Parathyroid adenoma (tissue), 2 donors: ENCODE data around the gene TXN2.
"Not testable (repeated sequence)": the region's sequence is repeated elsewhere in the genome, so short reads cannot be mapped to it uniquely, and the experiment has no call there.

Source experiments
- H2AFZ ChIP-seq: fragments of 300-600 bp; sonication (generic); one replicate; pipeline ENCODE4 v1.7.0; 2017; ENCODE audit warnings: antibody characterized with exemption, mild to moderate bottlenecking
- H3K27ac ChIP-seq: fragments of 300-600 bp; sonication (generic); one replicate; pipeline ENCODE4 v1.7.0; 2017
- H3K27me3 ChIP-seq: fragments of 300-600 bp; sonication (generic); one replicate; pipeline ENCODE4 v1.7.0; 2017; ENCODE audit warnings: low read length; ENCODE audit not compliant: control insufficient read depth, insufficient read depth
- H3K36me3 ChIP-seq: fragments of 300-600 bp; sonication (generic); one replicate; pipeline ENCODE4 v1.7.0; 2017; ENCODE audit warnings: low read length; ENCODE audit not compliant: control insufficient read depth, insufficient read depth
- H3K4me1 ChIP-seq: fragments of 300-600 bp; sonication (generic); one replicate; pipeline ENCODE4 v1.7.0; 2017; ENCODE audit warnings: control low read depth
- H3K4me2 ChIP-seq: fragments of 300-600 bp; sonication (generic); one replicate; pipeline ENCODE4 v1.7.0; 2017; ENCODE audit warnings: low read length
- H3K4me3 ChIP-seq: fragments of 300-600 bp; sonication (generic); one replicate; pipeline ENCODE4 v1.7.0; 2017; ENCODE audit warnings: low read depth, low read length
- H3K79me2 ChIP-seq: fragments of 300-600 bp; sonication (generic); one replicate; pipeline ENCODE4 v1.7.0; 2017; ENCODE audit warnings: control low read depth
- H3K9ac ChIP-seq: fragments of 300-600 bp; sonication (generic); one replicate; pipeline ENCODE4 v1.7.0; 2017; ENCODE audit warnings: mild to moderate bottlenecking
- H3K9me3 ChIP-seq: fragments of 300-600 bp; sonication (generic); one replicate; pipeline ENCODE4 v1.7.0; 2017; ENCODE audit warnings: low read length; ENCODE audit not compliant: control insufficient read depth
- TF ChIP-seq, protein P1 (sequence below): fragments of 300-600 bp; sonication (generic); IDR thresholded peaks from one replicate; pipeline ENCODE4 v1.7.0; 2017; ENCODE audit warnings: antibody characterized with exemption, mild to moderate bottlenecking
- donor health status: primary hyperparathyroidism.

TXN2 gene

GRCh38 chr22:36454916-36455570 is 26.4 kb downstream of the TXN2 start:
- Histone ChIP-seq H3K4me3 (peak overlapping the region; percentile 59), H3K9me3 (no peaks in the 10 kb centered on the region), H3K4me1 (peaks cover 7% of the 10 kb centered on the region), H3K27me3 (no peaks in the 10 kb centered on the region), H3K9ac (no peak overlapping the region), H3K36me3 (no peaks in the 10 kb centered on the region), H3K79me2 (no peaks in the 10 kb centered on the region), H3K27ac (peak overlapping the region; percentile 81), H3K4me2 (peak overlapping the region; percentile 75), H2AFZ (peak overlapping the region; percentile 77)
- TF ChIP-seq, protein P1, sequence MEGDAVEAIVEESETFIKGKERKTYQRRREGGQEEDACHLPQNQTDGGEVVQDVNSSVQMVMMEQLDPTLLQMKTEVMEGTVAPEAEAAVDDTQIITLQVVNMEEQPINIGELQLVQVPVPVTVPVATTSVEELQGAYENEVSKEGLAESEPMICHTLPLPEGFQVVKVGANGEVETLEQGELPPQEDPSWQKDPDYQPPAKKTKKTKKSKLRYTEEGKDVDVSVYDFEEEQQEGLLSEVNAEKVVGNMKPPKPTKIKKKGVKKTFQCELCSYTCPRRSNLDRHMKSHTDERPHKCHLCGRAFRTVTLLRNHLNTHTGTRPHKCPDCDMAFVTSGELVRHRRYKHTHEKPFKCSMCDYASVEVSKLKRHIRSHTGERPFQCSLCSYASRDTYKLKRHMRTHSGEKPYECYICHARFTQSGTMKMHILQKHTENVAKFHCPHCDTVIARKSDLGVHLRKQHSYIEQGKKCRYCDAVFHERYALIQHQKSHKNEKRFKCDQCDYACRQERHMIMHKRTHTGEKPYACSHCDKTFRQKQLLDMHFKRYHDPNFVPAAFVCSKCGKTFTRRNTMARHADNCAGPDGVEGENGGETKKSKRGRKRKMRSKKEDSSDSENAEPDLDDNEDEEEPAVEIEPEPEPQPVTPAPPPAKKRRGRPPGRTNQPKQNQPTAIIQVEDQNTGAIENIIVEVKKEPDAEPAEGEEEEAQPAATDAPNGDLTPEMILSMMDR, result no peak

GRCh38 chr22:36453855-36454378 is 27.5 kb downstream of the TXN2 start:
- TF ChIP-seq, protein P1, result no peak
- H3K4me3 ChIP-seq, result no peak overlapping the region
- H3K27ac ChIP-seq, result no peak overlapping the region
- H2AFZ ChIP-seq, result no peak overlapping the region
- H3K79me2 ChIP-seq, result no peaks in the 10 kb centered on the region
- peaks cover 7% of the 10 kb centered on the region for H3K4me1 ChIP-seq
- H3K4me2 ChIP-seq, result no peak overlapping the region
- H3K36me3 ChIP-seq, result no peaks in the 10 kb centered on the region
- no peaks in the 10 kb centered on the region for H3K27me3 ChIP-seq
- no peak overlapping the region for H3K9ac ChIP-seq
- H3K9me3 ChIP-seq, result no peaks in the 10 kb centered on the region

GRCh38 chr22:36452978-36453607 is 28.3 kb downstream of the TXN2 start:
- not testable (repeated sequence) for H2AFZ ChIP-seq, H3K27me3 ChIP-seq, H3K4me2 ChIP-seq, H3K4me1 ChIP-seq, H3K4me3 ChIP-seq, H3K27ac ChIP-seq, H3K79me2 ChIP-seq, H3K9ac ChIP-seq, H3K36me3 ChIP-seq, H3K9me3 ChIP-seq

DNA sequence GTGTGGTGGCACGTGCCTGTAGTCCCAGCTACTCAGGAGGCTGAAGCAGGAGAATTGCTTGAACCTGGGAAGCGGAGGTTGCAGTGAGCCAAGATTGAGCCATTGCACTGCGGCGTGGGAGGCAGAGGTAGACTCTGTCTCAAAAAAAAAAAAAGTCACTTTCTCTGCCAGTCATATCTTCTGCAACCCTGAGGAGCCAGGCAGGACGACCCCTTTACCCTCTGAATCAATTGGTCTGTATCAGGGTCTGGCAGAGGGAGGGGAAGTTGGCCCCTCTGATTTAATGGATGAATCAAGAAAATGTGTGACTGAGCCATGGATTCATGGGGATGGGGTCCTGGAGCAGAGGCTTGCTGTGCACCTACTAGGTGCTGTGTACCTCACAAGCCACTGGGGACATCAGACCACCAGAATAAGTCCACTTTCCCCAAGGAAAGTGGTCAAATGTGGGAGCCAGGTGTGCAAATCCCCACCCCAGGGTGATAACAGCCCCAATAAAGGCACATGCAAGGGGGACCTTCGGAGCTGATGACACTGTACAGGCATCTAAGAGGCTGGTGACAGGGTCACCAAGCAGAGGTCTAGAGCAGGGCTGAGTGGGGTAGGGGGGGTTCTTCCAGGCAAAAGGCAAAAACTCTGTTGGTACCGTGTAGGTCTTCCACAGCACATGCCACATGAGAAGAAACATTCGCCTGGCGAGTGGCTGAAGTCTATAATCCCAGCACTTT is 29.0 kb downstream of the TXN2 start:
- no peak overlapping the region for H2AFZ ChIP-seq
- H3K36me3 ChIP-seq, result no peaks in the 10 kb centered on the region
- no peaks in the 10 kb centered on the region for H3K79me2 ChIP-seq
- TF ChIP-seq, protein P1, result no peak
- no peak overlapping the region for H3K9ac ChIP-seq
- H3K4me3 ChIP-seq, result no peak overlapping the region
- H3K27ac ChIP-seq, result peak overlapping the region; percentile 57
- no peaks in the 10 kb centered on the region for H3K9me3 ChIP-seq
- no peak overlapping the region for H3K4me2 ChIP-seq
- H3K4me1 ChIP-seq, result peaks cover 7% of the 10 kb centered on the region
- H3K27me3 ChIP-seq, result no peaks in the 10 kb centered on the region

- H3K27ac ChIP-seq, H3K9me3 ChIP-seq, H3K4me1 ChIP-seq, H3K9ac ChIP-seq, H3K36me3 ChIP-seq, H3K4me3 ChIP-seq, H2AFZ ChIP-seq, H3K27me3 ChIP-seq, H3K4me2 ChIP-seq, H3K79me2 ChIP-seq: not testable (repeated sequence)
Observed at GRCh38 chr22:36450923-36451322, 30.5 kb downstream of the TXN2 start.
